Gastrocnemius medialis (tissue), 4 donors: ENCODE measurements around the gene GRK1. TPM values are rescaled to one million over a fixed set of nuclear protein-coding genes. Genes with fewer than 3 reads are reported as not detected.

Experiments used
- ATAC-seq, 2 donors: fragments of 150-250 bp; one replicate each; pipeline ENCODE4 v1.9.1; 2016
- DNase-seq, 2 donors: peaks; one replicate each; pipeline ENCODE4 v3.0.0-alpha.2; 2019
- H3K27ac ChIP-seq, 4 donors: fragments of 200-600 bp; sonication (generic); 1 replicate in 1 of 4; 2 replicates in 3 of 4; pipeline ENCODE4 v1.5.1; 2016 to 2018; ENCODE audit warnings: mild to moderate bottlenecking in 2 of 4, moderate library complexity in 1 of 4
- H3K27me3 ChIP-seq, 3 donors: fragments of 200-600 bp; sonication (generic) in 2 of 3; 1 replicate in 1 of 3; 2 replicates in 2 of 3; pipeline versions ENCODE4 v1.5.1 to v1.6.0; 2016 to 2019; ENCODE audit warnings: mild to moderate bottlenecking in 1 of 3, moderate library complexity in 1 of 3
- H3K36me3 ChIP-seq, 2 donors: fragments of 200-600 bp; sonication (generic) in 1 of 2; one replicate each; pipeline ENCODE4 v1.5.1; 2017 to 2018
- H3K4me1 ChIP-seq, 2 donors: fragments of 200-600 bp; sonication (generic) in 1 of 2; one replicate each; pipeline ENCODE4 v1.5.1; 2016 to 2017; ENCODE audit warnings: mild to moderate bottlenecking in 2 of 2
- H3K4me3 ChIP-seq, 4 donors: fragments of 200-600 bp; sonication (generic) in 3 of 4; 1 replicate in 1 of 4; 2 replicates in 3 of 4; pipeline ENCODE4 v1.5.1; 2016 to 2019; ENCODE audit warnings: mild to moderate bottlenecking in 2 of 4
- H3K9me3 ChIP-seq, 3 donors: fragments of 200-600 bp; sonication (generic) in 2 of 3; 1 replicate in 1 of 3; 2 replicates in 2 of 3; pipeline ENCODE4 v1.5.1; 2016 to 2019
- CTCF ChIP-seq, 5 experiments: fragments of 450-650 bp in 3 of 5; fragments of 200-600 bp in 2 of 5; sonication (generic) in 2 of 5; IDR thresholded peaks in 4 of 5; conservative IDR thresholded peaks in 1 of 5; 1 replicate in 4 of 5; 2 replicates in 1 of 5; pipeline ENCODE4 v1.5.1; 2016 to 2019; ENCODE audit warnings: antibody characterized with exemption in 5 of 5, mild to moderate bottlenecking in 3 of 5, moderate library complexity in 3 of 5
- POLR2A ChIP-seq, 2 donors: fragments of 450-650 bp; IDR thresholded peaks; one replicate each; pipeline ENCODE4 v1.6.1; 2017; ENCODE audit warnings: antibody characterized with exemption in 2 of 2, mild to moderate bottlenecking in 2 of 2, moderate library complexity in 2 of 2
- in situ Hi-C, 4 donors: fragments of 200-750 bp; cut with MboI; loops; one replicate each; pipeline versions ENCODE4 v1.15.0 to v1.8.0; 2017; ENCODE audit warnings: low sequenced_read_pairs in 4 of 4
- intact Hi-C: fragments of 100-400 bp; cut with DNase I; formaldehyde crosslinking; loops from one replicate; pipeline ENCODE4 v1.15.1; 2023; ENCODE audit warnings: low total_unique reads
- total RNA-seq, 4 donors: library from RNA; depleted of rRNA; stranded (reverse); fragments of >200 nt; gene quantifications; one replicate each; pipeline versions ENCODE4 v1.1.0 to v1.2.3, GENCODE V29; 2016

GRK1 gene
- total RNA-seq, 4 donors from 2014 or later = 0.10 TPM; not detected in 3

DNA sequence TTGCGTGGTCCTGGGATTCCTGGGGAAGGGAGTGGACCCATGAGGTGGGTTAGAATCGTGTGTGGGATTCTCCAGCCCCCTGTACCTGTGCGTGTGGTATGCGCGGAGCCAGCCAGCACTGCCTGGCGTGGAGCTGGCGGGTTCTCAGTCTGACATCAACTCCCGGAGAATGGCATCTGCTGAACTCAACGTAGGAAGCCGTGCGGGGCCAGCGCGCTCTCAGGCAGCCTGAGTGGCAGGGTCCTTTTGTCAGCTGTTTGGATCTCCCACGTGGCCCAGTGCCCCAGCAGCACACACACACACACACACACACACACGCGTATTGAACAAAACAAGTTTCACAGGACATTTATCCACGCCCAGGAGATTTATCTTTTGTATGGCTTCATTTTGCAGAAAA lies 37.2 kb upstream of the GRK1 start:
- Histone ChIP-seq H3K9me3 (no peaks in the 10 kb centered on the region), H3K4me1 (no peaks in the 10 kb centered on the region), H3K4me3 (no peak overlapping the region), H3K27ac (no peak overlapping the region), H3K36me3 (peaks cover 0 to 11% of the 10 kb centered on the region in 2 donors), H3K27me3 (no peaks in the 10 kb centered on the region)
- intact Hi-C loops (no loop called here), in situ Hi-C loops (no loop called here)
- TF ChIP-seq CTCF (IDR thresholded peaks at IDR 0.05 in 4 of 5, conservative IDR thresholded peaks at IDR 0.05 in 1 of 5) (no peak), POLR2A (IDR thresholded peaks at IDR 0.05) (no peak)
- no peak for ATAC-seq
- DNase-seq = no peak

DNA sequence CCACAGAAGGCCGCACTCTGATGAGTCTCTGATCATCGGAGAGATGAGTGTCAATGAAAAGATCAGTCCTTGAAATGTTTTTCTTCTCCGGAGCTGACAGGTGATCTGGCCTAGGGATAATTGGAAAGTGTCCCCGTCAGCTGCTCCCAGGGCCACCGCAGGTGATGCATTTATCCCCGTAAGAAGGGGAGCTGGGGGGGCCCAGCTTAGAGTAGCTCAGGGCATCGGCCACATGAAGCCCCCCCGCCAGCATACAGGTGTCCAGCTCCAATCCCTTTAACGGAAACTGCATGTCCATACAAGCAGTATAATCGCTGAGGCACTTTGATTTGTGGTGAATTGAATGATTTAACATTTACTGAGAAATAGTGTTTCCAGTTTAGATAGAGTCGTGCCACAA lies 36.7 kb upstream of the GRK1 start:
- intact Hi-C loops = no loop called here
- no peak for ATAC-seq
- Histone ChIP-seq H3K4me3 (no peak overlapping the region), H3K27ac (no peak overlapping the region), H3K36me3 (peaks cover 0 to 15% of the 10 kb centered on the region in 2 donors), H3K9me3 (no peaks in the 10 kb centered on the region), H3K27me3 (no peaks in the 10 kb centered on the region), H3K4me1 (no peaks in the 10 kb centered on the region)
- DNase-seq = no peak
- in situ Hi-C loops = no loop called here
- TF ChIP-seq POLR2A (IDR thresholded peaks at IDR 0.05) (no peak), CTCF (IDR thresholded peaks at IDR 0.05 in 4 of 5, conservative IDR thresholded peaks at IDR 0.05 in 1 of 5) (no peak)

- intact Hi-C loops = no loop called here
- Histone ChIP-seq H3K36me3 (peaks cover 0 to 20% of the 10 kb centered on the region in 2 donors), H3K27me3 (no peaks in the 10 kb centered on the region), H3K4me1 (no peaks in the 10 kb centered on the region), H3K4me3 (no peak overlapping the region), H3K27ac (no peak overlapping the region), H3K9me3 (no peaks in the 10 kb centered on the region)
- no peak for ATAC-seq
- no peak for DNase-seq
- TF ChIP-seq CTCF (IDR thresholded peaks at IDR 0.05 in 4 of 5, conservative IDR thresholded peaks at IDR 0.05 in 1 of 5) (no peak), POLR2A (IDR thresholded peaks at IDR 0.05) (no peak)
- in situ Hi-C loops = no loop called here
These were observed 36.2 kb upstream of the GRK1 start for GRCh38 chr13:113630804-113631203.

DNA sequence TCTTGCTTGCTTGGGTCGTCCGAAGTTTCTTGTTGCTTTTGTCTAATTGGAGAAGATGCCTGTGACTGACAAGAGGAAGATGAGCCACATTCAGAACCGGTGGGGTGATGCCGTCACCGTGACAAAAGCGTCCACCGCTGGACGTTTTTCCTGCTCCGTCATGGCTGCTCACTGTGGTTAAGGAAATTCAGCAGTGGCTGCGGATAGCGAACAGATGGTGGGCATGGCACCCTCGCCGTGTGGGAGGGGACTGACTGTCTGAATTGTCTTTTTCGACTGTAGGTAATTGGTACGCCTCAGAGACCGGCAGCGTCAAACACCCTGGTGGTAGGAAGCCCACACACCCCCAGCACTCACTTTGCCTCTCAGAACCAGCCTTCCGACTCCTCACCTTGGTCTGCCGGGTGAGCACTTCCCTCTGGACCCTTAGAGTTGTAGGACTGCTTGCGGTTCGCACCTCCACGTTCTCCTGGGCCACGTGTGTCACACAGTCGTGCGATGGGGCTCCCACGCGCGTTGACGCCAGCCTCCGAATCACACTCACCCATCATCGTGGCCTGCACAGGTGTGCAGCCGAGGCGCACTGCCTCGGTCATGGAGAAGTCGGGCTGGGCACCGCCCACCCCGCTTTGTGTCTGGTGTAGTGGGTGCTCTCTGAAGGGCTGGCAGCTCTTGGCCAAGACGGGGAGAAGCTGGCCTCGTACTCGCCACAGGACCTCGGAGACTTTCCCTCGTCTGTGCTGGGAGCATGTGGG lies 35.5 kb upstream of the GRK1 start:
- H3K27ac ChIP-seq = no peak overlapping the region
- H3K9me3 ChIP-seq = no peaks in the 10 kb centered on the region
- in situ Hi-C loops = no loop called here
- no peak overlapping the region for H3K4me3 ChIP-seq
- TF ChIP-seq CTCF (IDR thresholded peaks at IDR 0.05 in 4 of 5, conservative IDR thresholded peaks at IDR 0.05 in 1 of 5) (no peak), POLR2A (IDR thresholded peaks at IDR 0.05) (no peak)
- DNase-seq (no peak), ATAC-seq (no peak)
- H3K36me3 ChIP-seq = peaks cover 0 to 27% of the 10 kb centered on the region in 2 donors
- intact Hi-C loops = no loop called here
- no peaks in the 10 kb centered on the region for H3K4me1 ChIP-seq
- H3K27me3 ChIP-seq = no peaks in the 10 kb centered on the region
